ENCODE results near the gene SLC35E1.
"Not testable (repeated sequence)": the region's sequence is repeated elsewhere in the genome, so short reads cannot be mapped to it uniquely, and the experiment has no call there.

The SLC35E1 gene

DNA sequence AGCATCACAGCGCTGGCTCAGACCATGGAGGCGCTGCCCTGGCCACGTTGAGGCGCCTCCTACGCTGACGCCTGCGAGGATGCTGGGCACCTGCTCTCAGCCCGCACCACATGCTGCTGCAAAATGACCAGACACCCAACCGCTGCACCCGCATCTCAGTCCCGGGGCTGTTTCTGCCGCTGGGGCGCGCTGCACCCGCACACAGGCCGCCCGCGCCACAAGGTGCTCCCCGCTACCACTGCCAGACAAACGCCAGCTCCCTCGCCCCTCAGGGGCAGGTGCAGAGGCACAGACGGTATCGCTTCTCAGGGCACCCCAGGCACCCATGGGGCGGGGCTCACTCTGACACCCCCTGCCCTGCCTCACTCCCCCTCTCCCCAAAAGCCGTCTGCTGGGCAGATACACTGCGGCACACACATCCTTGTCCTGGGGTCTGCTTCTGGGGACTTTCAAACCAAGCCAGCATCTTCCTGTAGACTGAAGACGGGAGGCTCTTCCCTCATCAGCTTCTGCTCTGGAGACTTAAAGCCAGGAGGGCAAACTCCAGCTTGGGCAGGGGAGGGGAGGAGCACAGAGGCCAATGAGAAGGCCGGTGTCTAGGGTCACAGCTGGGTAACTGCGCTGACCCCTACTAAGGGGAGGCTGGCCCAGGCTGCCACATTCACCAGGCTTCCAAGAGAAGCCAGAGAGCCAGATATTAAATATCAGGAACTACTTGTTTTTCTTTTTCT is 46.3 kb downstream of the SLC35E1 start:
- no peak for DNase-seq

DNA sequence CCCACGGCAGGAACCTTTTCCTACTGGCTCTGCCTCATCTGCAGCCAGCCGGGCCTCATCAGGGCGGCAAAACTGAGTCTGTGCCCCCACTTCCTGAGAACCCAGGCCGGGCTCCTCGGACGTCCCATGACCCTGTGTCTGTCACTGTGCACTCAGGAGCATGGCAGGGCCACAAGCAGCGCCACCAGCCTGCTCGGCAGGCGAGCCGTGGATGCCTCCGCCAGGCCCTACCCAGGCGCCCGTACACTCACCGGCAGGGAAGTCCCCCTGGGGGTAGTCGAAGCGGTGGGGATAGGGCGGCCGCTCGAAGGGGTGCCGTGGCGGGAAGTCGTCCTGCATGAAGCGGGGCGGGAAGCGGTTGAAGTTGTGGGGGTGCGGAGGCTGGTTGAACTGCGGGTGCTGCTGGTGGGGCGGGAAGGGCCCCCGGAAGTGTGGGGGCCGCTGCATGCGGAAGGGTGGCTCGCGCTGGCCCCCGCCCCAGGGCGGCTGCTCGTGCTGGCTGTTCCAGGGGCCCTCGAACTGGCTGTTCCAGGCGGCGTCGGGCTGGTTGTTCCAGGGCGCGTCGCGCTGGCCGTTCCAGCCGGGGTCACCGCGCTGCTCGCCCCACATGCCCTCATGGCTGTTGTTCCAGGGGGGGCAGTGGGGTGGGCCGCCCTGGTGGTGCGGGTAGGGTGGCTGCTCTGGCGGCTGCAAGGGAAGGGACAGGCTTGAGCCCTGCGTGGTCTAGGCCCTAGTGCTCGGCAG is 47.1 kb downstream of the SLC35E1 start:
- DNase-seq = no peak

DNA sequence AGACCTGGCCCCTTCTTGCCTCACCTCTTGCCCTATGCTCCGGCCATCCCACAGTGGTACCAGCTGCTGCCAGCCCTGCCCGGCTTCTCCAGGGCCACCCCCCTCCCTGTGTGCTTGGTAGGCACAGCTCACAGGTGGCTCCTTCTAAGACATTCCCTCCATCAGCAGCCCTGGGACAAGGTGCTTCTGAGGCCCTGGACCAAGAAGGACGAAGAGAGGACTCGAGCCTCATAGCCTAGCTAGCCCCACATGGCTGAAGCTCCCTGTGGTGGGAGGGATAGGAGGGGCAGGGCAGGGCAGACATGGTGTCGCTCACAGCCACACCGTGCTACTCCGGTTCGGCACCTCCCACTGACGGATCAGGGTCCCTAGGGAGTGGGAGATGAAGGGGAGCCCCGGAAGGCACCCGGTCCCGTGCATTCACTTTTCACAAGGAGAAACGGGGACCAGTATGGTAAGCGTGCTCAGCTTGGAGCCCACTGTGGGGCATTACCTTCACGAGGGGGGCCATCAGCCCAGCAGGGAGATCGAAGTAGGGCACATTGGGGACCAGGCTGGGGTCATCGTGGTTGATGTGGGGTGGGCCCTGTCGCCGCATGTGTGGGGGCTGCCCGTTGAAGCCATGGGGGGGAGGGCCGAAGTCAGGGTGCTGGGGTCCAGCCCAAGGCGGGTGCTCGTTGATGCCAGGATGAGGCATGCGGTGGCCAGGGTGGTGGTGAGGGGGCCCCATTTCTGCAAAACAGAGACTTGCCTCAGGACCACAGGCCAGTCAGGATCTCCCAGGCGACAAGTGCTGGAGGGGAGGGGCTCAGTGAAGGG is 49.4 kb downstream of the SLC35E1 start:
- no peak for DNase-seq

DNA sequence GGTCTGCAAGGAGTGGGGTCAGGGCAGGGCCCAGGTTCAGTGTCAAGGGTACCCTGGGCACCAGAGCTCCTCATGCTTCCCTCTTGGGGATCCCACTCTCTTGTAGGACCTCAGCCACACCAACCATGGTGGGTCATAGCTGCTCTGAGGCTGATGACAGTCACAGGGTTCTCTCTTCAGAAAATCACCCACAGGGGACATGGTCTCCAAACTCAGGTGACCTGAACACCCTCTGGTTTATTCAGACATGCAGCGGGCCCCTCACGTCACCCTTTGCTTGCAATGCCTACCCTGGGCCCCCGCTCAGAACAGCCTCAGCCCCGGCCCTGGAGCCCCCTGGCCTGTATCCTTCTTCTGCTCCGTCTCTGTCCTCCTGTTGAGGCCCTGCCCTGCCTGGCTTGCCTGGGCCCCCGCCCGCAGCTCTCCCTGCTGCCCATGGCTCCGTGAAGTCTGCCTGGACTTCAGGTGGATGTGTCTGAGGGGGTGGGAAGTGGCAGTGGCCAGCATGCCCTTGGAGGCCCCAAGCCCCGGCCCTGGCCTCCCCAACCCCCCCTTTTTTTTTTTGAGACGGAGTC is 50.4 kb downstream of the SLC35E1 start:
- DNase-seq = no peak

DNA sequence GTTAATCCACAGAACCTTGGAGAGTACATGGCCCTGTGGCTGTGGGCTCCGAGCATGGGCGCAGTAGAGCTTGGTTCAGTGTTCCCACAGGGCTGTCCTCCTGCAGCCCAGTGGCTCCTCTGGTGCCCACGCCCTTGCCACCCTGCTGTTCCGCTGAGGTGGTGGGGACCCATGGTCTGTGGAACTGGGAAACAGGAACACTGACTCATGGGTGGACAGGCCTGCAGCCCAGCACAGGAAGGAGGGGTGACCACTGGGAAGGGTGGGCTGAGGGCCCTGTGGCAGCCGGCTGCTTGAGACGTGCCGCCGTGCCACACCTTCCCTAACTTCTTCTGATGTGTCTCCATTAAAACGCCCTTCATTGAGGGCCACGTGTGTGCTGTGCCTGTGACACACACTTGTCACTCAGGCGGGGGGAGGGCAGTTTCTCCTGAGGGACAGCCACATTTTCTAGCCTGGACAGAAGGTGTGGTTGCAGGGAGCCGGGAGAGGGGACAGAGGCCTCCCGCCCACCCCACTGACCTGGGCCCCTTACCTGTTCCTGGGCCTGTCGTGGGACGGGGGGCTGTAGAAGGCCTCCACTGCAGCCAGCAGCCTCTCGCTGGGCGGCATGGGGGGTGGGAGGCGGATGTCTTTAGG is 51.1 kb downstream of the SLC35E1 start:
- no peak for DNase-seq

DNA sequence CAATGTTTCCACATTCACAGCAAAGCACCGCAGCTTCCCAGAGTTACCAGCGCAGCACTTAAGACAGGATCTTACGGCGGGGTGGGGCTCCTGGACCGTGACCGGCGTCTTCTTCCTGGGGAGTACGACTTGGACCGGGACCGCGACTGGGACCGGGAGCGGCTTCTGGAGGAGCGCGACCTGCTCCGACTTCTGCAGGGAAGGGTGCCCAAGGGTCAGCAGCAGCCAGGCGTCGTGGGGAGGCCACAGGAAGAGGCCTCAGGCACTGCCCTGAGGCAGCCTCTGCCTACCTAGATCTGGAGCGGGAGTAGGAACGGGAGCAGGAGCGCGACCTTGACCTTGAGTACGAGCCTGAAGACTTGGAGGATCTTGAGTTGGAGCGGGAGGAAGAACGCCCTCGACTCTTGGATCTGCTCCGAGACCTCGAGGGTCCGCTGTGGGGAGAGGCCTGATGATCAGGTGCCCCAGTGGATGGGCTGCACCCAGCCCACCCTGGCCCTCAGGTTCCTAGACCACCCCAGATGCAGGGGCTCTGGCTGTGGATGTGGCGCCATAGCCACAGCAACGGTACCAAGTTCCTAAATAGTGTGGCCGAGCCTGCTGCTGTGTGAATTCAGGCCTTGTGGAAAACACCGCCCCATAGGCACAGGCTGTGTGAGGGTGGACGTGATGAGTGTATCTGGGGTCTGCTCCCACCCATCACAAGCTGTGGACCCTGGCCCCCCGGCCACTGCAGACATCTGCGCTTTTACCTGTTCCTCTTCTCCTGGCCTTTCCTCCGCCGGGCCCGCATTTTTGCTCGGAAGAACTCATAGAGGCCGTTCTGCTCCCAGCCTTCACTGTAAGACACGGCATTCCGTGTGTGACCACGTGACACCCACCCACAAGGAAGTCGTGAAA is 51.9 kb downstream of the SLC35E1 start:
- DNase-seq = no peak

DNA sequence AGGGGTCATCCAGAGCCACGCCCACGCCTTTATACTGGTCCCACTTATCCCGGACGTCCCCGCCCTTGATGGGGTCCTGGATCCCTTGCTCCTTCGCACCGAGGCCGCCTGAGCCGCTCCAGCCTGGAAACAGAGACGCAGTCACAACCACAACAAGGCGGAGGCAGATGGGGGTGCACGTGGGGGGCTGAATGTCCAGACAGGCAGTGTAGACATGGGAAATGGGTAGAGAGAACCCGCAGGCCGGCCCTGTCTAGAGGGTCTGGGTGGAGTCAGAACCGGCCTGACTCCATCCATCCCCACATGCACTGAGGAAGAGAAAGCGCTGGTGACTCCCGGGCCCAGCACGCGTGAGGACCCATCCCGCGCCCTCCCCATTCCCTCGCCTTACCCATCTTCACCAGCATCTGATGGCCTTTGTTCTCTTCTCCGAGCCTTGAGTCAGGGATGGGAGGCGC is 53.0 kb downstream of the SLC35E1 start:
- no peak for DNase-seq

DNA sequence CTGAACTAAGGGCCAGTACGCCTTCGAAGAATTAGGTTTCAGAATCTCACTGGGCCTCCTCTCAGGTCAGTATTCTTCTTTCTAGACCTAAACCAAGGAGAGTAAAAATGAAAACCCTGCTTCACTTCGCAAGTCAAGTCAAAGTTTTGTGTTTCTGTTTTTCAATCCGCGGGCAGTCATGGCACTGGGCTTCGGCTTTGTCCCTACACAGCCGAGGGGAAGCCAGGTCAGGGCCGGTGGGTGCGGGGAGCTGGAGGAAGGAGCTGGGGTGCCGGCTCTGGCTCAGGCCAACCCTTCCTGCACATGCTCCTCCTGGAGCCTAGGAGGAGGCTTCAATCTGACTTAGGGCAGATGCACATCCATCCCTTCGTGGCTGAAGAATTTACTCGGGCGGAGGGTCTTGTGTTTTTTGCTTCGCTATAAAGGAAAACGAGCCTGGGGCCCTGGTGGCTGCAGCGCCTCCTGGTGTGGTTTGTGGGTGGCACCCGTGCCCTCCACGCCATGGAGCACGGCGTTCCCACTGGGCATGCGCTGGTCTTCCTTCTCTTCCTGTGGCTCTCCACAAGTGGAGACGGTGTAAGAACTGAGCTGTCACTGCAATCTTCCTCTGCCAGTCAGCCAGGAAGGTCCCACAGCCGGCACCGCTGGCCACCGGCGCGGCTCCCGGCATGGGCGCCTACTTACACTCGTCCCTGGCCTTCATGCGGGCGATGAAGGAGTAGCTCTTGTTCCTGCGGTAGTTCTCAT is 53.6 kb downstream of the SLC35E1 start:
- no peak for DNase-seq

DNA sequence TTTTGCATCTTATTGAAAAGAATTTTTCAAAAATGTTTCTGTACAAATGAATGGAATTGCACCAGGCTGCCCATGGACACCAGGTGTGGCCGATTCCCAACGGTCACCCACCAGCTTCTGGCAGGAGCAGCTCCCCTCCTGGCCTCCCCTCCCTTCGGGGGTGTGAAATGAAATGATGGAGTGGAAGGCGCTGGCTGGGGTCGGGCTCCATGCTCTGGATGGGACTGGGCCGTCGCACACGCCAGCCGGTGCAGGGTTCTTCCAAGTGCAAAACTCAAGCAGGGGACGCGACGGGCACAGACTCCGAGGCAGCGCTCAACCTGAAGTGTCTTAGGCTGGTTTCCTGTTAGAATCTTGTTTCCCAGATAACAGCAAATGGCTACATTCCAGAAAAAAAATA is 54.2 kb downstream of the SLC35E1 start:
- DNase-seq = no peak

DNA sequence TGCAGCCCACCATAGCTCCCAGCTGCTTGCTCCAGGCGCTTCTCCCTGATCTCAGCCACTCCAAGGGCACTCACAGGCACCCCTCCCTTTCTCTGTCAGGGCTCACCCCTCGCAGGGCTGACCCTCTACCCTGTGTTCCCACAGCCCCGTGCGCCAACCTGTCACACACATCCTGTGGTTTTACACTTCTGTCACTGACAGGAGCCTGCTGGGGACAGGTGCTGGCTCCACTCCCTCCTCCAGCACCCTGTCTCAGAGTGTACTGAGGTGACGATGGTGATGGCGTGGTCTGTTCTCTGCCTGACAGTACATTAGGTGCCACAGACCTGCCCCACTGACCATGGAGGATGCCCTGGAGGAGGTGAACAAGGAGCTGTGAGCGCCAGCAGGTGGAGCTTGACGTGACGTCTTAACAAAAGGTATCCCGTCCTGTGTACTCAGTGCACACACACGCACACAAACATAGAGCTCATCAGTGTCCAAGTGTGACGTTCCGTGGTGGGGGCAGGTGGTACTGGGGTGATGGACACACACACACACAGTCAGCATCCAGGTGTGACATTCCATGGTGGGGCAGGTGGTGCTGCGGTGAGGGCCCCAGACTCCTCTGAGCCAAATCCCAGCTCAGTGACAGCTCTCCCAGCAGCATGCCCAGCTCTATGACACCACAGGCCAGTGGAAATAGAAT is 55.1 kb downstream of the SLC35E1 start:
- DNase-seq = no peak

DNA sequence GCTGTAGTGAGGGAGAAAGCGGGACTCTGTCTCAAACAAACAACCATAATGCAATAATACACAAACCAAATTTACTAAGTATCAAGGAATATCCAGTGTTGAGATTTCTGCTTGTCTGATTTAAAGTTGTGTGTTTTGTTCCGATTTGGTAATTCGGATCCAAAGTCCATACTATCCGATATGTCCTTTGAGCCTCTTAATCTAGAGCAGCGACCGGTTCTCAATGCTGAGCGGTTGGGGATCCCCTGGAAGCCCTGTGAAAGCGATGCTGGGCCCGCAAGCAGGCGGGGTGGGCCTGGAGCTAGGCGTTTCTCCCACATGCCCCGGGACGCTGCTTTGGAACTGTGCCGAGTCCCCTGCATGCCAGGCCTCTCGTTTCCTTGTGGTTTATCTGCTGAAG is 55.8 kb downstream of the SLC35E1 start:
- DNase-seq = no peak

DNA sequence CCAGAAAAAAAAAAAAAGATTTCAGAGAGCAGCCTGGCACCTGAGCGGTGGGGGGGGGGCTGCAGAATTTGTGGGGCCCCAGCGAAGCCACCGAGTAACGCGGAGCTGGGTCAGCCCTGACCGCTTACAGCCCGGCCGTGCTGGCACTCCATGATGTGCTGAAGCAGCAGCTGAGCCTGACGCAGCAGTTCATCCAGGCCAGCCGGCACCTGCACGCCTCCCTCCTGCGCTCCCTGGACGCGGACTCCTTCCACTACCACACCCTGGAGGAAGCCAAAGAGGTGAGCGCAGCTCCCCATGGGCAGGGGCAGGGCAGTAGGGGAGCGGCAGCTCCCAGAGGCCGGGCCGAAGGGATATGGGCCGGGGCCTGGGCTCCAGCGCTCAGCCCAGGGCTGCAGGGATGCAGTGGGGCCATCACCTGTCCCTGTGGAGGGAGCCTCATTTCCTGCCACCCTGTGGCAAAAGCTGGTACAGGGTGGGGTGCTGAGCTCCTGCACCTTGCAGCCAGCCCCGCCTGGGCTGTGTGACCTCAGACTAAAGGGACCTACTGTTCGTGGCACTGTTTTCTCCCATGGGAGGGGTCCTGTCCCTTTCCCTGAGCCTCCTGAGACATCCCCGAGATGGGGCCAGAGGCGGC is 57.7 kb downstream of the SLC35E1 start:
- DNase-seq = no peak

DNA sequence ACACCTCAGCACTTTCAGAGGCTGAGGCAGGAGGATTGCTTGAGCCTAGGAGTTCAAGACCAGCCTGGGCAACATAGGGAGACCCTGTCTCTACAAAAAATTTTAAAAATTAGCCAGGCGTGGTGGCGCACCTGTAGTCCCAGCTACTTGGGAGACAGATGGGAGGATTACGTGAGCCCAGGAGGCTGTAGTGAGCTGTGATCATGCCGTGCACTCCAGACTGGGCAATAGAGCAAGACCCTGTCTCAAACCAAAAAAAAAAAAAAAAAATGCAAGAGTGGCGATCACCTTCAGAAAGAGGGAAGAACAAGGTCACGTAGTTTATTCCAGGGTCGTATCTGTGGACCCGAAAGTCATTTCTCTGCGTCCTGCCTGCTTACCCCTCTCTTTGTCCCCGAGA is 59.6 kb downstream of the SLC35E1 start:
- DNase-seq = not testable (repeated sequence)

DNA sequence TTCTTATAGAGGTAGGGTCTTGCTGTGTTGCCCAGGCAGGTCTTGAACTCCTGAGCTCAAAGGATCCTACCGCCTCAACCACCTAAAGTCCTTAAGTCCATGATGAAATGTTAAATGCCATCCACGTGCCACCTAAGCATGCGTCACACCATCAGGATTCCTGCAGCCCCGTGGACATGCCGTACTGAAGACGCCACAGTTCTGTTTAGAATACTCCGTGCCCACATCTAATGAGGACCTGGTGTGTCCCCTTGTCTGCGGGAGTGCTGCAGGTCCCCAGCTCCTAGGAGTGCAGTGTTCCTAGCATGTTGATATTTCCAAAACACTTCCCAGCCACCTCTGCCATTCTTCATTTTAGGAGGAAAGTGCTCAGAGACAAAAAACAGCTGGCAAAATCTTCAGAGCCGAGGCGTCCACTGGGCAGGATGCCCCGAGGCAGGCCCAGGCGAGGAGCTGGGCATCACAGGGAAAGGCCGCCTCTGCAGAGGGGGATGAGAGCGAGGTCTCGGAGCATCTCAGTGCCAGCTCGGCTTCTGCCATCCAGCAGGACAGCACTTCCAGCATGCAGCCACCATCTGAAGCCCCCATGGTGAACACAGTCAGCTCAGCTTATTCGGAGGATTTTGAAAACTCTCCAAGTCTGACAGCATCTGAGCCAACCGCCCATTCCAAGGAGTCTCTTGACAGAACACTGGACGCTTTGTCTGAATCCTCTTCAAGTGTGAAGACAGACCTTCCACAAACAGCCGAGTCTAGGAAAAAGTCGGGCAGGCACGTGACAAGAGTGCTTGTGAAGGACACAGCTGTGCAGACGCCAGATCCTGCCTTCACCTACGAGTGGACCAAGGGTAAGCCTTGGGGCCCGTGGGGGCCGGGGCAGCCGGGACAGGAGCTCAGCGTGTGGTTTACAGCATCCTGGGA is 62.8 kb downstream of the SLC35E1 start:
- peak in 57 of 58 donors; percentile 12 to 89 (median 67) for DNase-seq

DNA sequence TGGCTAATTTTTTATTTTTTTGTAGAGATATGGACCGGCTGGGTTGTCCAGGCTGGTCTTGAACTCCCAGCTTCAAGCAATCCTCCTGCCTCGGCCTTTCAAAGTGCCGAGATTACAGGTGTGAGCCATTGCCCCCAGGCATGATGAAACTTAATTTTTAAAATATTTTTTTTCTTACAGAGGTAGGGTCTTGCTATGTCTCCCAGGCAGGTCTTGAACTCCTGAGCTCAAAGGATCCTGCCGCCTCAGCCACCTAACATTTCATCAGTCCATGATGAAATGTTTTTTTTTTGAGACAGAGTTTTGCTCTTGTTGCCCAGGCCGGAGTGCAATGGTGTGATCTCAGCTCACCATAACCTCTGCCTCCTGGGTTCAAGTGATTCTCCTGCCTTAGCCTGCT is 63.7 kb downstream of the SLC35E1 start:
- DNase-seq = no peak

DNA sequence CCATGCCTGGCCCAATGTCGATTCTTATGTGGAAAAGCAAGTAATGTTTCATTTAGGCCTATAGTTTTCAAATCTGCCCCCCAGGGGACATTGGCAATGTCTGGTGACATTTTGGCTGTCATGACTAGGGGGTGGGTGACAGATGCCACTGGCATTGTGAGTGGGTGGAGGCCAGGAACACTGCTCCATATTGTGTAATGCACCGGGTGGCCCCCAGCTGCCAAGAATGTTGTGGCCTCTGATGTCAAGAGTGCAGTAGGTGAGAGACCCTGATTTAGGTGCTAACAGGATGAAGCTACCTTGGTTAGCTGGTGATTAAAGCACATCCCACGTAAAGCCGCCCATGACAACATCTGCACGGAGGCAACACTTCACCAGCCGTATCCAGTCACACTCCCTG is 65.3 kb downstream of the SLC35E1 start:
- DNase-seq = no peak

DNA sequence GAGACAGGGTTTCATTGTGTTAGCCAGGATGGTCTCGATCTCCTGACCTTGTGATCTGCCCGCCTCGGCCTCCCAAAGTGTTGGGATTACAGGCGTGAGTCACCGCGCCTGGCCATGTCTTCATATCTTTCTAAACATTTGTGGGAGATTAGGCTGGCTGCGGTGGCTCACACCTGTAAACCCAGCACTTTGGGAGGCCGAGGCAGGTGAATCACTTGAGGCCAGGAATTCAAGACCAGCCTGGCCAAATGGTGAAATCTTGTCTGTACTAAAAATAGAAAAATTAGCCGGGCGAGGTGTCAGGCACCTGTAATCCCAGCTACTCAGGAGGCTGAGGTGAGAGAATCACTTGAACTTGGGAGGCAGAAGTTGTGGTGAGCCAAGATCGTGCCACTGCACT is 66.1 kb downstream of the SLC35E1 start:
- DNase-seq = not testable (repeated sequence)

All from anterior cingulate cortex (tissue), 58 donors.